GM23338 (cell line): Measurements from ENCODE around the gene TNF.

Experiments
- CREB1 ChIP-seq: fragments of 250-450 bp; sonication (Bioruptor Pico); IDR thresholded peaks from 2 replicates; pipeline ENCODE4 v1.5.0; 2020; ENCODE audit warnings: low read depth, mild to moderate bottlenecking, moderate library complexity
- EZH2 ChIP-seq: fragments of 200-600 bp; sonication (generic); IDR thresholded peaks from one replicate; pipeline ENCODE4 v1.8.0; 2017; ENCODE audit warnings: antibody characterized with exemption, mild to moderate bottlenecking, low read depth; ENCODE audit not compliant: unreplicated experiment
- EZH2phosphoT487 ChIP-seq: fragments of 200-600 bp; sonication (generic); IDR thresholded peaks from one replicate; pipeline ENCODE4 v1.8.1; 2018; ENCODE audit warnings: antibody characterized with exemption; ENCODE audit not compliant: unreplicated experiment
- POLR2AphosphoS5 ChIP-seq: IDR thresholded peaks from 2 replicates; pipeline ENCODE4 v1.6.1; 2016; ENCODE audit warnings: antibody characterized with exemption, low read depth
- ZNF331 ChIP-seq: fragments of 250-450 bp; sonication (Bioruptor Pico); IDR thresholded peaks from 2 replicates; pipeline ENCODE4 v1.5.0; 2020; ENCODE audit warnings: low read depth, mild to moderate bottlenecking, moderate library complexity
- TF ChIP-seq, protein P1 (sequence below): IDR thresholded peaks from one replicate; pipeline ENCODE4 v1.6.1; 2018; ENCODE audit warnings: antibody characterized with exemption; ENCODE audit not compliant: unreplicated experiment
- TF ChIP-seq, protein P2 (sequence below), 2 experiments: fragments of 200-600 bp in 1 of 2; sonication (generic) in 1 of 2; conservative IDR thresholded peaks; 2 replicates each; pipeline versions ENCODE4 v1.5.1 to v1.6.1; 2016 to 2017; ENCODE audit warnings: antibody characterized with exemption in 2 of 2, low read depth in 2 of 2, mild to moderate bottlenecking in 2 of 2, moderate library complexity in 1 of 2
- TF ChIP-seq, protein P3 (sequence below): fragments of 250-450 bp; sonication (Bioruptor Pico); IDR thresholded peaks from 2 replicates; pipeline ENCODE4 v1.5.0; 2020; ENCODE audit warnings: mild to moderate bottlenecking, moderate library complexity

DNA sequence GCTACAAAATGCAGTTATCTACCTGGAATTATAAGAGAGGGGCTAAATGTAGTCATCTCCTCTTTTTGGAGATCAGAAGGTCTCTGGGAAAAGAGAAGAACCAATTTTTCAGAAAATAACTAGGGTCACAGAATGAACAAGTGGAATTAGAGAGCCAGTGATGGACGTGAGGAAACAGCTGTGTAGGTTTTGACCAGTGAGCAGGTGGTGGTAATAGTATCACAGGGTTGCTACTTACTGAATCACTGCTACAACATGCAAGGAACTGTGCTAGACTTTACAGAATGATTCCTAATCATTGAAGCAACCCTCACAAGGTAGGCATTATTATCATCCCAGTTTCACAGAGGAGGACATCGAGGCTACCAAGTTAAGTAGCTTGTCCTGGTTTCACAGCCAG, 30.7 kb upstream of the TNF start:
- TF ChIP-seq, protein P1, sequence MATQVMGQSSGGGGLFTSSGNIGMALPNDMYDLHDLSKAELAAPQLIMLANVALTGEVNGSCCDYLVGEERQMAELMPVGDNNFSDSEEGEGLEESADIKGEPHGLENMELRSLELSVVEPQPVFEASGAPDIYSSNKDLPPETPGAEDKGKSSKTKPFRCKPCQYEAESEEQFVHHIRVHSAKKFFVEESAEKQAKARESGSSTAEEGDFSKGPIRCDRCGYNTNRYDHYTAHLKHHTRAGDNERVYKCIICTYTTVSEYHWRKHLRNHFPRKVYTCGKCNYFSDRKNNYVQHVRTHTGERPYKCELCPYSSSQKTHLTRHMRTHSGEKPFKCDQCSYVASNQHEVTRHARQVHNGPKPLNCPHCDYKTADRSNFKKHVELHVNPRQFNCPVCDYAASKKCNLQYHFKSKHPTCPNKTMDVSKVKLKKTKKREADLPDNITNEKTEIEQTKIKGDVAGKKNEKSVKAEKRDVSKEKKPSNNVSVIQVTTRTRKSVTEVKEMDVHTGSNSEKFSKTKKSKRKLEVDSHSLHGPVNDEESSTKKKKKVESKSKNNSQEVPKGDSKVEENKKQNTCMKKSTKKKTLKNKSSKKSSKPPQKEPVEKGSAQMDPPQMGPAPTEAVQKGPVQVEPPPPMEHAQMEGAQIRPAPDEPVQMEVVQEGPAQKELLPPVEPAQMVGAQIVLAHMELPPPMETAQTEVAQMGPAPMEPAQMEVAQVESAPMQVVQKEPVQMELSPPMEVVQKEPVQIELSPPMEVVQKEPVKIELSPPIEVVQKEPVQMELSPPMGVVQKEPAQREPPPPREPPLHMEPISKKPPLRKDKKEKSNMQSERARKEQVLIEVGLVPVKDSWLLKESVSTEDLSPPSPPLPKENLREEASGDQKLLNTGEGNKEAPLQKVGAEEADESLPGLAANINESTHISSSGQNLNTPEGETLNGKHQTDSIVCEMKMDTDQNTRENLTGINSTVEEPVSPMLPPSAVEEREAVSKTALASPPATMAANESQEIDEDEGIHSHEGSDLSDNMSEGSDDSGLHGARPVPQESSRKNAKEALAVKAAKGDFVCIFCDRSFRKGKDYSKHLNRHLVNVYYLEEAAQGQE = no peak
- TF ChIP-seq, protein P2, sequence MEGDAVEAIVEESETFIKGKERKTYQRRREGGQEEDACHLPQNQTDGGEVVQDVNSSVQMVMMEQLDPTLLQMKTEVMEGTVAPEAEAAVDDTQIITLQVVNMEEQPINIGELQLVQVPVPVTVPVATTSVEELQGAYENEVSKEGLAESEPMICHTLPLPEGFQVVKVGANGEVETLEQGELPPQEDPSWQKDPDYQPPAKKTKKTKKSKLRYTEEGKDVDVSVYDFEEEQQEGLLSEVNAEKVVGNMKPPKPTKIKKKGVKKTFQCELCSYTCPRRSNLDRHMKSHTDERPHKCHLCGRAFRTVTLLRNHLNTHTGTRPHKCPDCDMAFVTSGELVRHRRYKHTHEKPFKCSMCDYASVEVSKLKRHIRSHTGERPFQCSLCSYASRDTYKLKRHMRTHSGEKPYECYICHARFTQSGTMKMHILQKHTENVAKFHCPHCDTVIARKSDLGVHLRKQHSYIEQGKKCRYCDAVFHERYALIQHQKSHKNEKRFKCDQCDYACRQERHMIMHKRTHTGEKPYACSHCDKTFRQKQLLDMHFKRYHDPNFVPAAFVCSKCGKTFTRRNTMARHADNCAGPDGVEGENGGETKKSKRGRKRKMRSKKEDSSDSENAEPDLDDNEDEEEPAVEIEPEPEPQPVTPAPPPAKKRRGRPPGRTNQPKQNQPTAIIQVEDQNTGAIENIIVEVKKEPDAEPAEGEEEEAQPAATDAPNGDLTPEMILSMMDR (conservative IDR thresholded peaks at IDR 0.05; ENCODE audit: low read depth in 2 of 2) = no peak
- TF ChIP-seq EZH2 (no peak), ZNF331 (CRISPR knock-in tag) (no peak), POLR2AphosphoS5 (no peak), EZH2phosphoT487 (no peak), CREB1 (CRISPR knock-in tag) (no peak)
- TF ChIP-seq, protein P3, sequence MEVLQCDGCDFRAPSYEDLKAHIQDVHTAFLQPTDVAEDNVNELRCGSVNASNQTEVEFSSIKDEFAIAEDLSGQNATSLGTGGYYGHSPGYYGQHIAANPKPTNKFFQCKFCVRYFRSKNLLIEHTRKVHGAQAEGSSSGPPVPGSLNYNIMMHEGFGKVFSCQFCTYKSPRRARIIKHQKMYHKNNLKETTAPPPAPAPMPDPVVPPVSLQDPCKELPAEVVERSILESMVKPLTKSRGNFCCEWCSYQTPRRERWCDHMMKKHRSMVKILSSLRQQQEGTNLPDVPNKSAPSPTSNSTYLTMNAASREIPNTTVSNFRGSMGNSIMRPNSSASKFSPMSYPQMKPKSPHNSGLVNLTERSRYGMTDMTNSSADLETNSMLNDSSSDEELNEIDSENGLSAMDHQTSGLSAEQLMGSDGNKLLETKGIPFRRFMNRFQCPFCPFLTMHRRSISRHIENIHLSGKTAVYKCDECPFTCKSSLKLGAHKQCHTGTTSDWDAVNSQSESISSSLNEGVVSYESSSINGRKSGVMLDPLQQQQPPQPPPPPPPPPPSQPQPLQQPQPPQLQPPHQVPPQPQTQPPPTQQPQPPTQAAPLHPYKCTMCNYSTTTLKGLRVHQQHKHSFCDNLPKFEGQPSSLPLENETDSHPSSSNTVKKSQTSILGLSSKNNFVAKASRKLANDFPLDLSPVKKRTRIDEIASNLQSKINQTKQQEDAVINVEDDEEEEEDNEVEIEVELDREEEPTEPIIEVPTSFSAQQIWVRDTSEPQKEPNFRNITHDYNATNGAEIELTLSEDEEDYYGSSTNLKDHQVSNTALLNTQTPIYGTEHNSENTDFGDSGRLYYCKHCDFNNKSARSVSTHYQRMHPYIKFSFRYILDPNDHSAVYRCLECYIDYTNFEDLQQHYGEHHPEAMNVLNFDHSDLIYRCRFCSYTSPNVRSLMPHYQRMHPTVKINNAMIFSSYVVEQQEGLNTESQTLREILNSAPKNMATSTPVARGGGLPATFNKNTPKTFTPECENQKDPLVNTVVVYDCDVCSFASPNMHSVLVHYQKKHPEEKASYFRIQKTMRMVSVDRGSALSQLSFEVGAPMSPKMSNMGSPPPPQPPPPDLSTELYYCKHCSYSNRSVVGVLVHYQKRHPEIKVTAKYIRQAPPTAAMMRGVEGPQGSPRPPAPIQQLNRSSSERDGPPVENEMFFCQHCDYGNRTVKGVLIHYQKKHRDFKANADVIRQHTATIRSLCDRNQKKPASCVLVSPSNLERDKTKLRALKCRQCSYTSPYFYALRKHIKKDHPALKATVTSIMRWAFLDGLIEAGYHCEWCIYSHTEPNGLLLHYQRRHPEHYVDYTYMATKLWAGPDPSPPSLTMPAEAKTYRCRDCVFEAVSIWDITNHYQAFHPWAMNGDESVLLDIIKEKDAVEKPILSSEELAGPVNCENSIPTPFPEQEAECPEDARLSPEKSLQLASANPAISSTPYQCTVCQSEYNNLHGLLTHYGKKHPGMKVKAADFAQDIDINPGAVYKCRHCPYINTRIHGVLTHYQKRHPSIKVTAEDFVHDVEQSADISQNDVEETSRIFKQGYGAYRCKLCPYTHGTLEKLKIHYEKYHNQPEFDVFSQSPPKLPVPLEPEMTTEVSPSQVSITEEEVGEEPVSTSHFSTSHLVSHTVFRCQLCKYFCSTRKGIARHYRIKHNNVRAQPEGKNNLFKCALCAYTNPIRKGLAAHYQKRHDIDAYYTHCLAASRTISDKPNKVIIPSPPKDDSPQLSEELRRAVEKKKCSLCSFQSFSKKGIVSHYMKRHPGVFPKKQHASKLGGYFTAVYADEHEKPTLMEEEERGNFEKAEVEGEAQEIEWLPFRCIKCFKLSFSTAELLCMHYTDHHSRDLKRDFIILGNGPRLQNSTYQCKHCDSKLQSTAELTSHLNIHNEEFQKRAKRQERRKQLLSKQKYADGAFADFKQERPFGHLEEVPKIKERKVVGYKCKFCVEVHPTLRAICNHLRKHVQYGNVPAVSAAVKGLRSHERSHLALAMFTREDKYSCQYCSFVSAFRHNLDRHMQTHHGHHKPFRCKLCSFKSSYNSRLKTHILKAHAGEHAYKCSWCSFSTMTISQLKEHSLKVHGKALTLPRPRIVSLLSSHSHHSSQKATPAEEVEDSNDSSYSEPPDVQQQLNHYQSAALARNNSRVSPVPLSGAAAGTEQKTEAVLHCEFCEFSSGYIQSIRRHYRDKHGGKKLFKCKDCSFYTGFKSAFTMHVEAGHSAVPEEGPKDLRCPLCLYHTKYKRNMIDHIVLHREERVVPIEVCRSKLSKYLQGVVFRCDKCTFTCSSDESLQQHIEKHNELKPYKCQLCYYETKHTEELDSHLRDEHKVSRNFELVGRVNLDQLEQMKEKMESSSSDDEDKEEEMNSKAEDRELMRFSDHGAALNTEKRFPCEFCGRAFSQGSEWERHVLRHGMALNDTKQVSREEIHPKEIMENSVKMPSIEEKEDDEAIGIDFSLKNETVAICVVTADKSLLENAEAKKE (CRISPR knock-in tag) = no peak
